ENCODE data around the gene C3orf18. TPM values are rescaled to one million over a fixed set of nuclear protein-coding genes. Genes with fewer than 3 reads are reported as not detected.

Gene C3orf18
- total RNA-seq, 1 donor from 2014 or later = 8.9 TPM

GRCh38 chr3:50604110-50604621 lies 36.6 kb upstream of the C3orf18 start:
- DNase-seq (ENCODE audit: low spot score) = no peak

- DNase-seq (ENCODE audit: low spot score) = no peak
Measured at GRCh38 chr3:50603261-50604109, 35.9 kb upstream of the C3orf18 start.

DNA sequence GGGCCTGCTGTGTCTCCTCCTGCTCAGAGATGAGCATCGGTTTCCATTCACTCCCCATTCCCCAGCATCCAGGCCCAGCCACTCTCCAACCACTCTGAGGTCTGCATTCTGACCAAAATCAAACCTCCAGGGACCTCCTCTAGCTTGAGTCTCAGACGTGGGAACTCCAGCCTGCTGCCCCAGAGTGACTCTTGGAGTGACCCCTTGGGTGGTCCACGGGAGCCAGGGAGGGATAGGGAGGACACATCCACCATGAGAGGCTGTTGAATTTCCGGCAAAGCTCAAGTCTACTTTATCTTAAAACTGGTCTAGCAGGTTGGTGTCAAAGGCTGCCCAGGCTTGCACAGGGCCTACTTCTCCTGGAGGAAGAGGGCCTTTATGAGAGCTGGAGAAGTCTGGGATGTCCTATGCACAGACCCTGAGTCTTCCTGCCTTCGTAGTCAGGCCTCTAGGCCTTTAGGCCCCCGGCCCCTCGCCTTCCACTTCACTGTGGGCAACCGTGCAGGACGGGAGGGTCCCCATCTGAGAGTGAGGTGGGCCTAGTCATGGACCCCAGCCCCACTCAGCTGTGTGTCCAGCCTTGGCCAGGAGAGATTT lies 35.1 kb upstream of the C3orf18 start:
- DNase-seq (ENCODE audit: low spot score) = no peak

DNA sequence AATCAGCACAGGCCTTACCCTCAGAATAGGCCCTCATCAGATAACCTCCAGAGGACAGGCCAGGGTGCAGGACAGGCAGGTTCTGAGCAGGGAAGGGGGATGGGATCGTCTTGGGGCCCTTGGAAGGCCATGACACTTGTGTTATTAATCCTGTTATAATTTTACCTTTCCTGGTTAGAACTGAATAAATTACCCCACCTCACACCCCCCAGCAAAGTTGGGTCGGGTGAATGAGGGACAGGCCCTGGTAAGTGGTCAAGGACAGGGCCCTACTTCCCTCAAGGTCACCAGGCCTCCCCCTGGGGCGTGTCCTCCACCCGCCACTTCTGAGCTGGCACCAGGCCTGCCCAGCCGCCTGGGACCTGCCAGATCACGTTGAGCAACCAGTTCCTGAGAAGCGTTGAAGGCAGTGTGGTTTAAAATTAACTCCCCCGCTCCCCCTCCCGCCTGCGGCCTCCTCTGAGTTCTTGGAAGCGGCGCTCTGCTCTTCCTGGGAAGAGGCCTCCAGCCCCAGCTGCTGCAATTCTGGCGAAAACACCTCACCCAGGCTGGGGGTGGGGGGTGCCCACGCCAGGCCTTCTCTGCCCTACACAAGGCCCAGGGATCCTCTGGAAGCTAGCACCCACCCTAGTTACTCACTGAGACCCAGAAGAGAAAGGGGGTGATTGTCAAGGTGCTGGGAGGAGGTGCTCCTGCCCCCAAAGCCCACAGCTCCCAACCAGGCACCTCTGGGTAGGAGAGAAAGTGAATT lies 33.5 kb upstream of the C3orf18 start:
- DNase-seq (ENCODE audit: low spot score) = peak; percentile 97

DNA sequence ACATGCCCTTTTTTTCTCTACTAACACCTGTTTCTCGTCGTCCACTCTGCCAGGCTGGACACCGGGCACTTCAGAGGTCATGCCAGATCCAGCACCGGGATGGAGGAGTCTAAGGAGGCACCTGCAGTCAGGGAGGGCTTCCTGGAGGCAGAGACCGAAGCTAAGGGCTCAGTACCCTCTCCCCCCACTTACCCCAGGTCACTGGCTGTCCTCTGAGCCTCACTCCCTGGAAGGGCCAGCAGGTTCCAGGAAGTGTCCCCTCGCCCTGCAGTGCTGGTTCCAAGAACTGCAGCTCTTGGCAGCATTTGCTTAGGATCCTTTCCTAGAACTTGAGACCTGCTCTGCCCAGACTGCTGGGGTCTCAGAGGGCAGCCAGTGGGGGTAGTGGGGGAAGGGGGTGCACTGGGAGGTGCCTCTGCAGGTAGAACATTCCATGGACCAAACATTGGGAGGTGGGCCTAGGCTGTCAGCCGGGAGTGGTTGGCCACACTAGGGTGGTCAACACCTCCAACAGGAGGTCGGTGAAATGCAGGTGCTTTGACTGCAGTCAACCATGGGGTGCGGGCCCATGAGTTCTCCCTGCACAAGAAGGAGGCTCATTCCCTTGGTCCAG lies 32.7 kb upstream of the C3orf18 start:
- DNase-seq (ENCODE audit: low spot score) = no peak

GRCh38 chr3:50599716-50600118 lies 32.2 kb upstream of the C3orf18 start:
- DNase-seq (ENCODE audit: low spot score) = no peak

- no peak for DNase-seq (ENCODE audit: low spot score)
Measured at GRCh38 chr3:50599115-50599715, 31.7 kb upstream of the C3orf18 start.

DNA sequence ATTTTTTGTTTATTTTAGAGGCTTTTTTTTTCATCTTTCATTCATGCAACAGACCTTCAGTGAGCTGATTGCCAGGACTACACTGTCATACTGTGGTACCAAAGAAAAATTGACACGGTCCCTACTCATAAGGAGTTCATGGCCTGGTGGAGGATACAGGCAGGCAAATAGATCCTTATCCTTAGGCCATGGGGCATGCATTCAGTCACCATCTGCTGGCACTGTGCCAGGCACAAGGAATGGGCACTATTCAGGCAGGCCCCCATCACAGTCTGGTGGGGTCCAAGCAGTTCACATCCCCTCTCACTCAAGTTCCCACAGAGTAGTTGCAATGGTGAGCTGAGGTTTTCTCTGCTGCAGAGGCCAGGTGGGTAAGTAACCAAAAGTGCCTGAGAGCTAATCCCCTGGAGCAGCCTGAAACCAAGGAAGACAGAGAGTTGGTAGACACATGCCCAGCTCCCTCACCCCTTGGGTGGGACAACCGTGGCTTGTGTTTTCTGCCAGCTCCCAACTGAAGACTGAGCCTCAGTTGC lies 26.8 kb upstream of the C3orf18 start:
- DNase-seq (ENCODE audit: low spot score) = no peak

GRCh38 chr3:50592568-50592967 lies 25.0 kb upstream of the C3orf18 start:
- no peak for DNase-seq (ENCODE audit: low spot score)

DNA sequence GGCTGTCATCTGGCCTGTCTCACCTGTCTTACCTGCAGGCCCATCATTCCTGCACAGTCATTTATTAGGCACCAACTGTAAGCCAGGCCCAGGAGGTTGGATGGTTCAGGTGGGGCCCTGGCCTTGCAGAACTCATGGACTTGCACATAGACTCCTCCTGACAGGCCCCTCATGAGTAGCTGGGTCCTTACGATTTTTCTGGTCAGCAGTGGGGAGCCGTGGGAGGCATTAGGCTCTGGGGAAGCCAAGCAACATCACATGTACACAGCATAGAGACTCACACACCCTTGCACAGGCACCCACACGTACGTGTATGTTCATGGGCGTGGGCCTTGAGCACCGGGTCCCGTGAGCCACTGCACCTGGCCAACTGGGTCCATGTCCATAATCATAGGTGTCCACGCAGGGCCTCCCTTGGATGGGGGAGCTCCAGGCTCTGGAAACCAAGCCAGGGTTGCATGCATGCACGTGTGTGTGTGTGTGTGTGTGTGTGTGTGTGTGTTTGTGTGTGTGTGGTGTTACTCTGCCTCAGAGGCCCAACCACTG lies 23.7 kb upstream of the C3orf18 start:
- no peak for DNase-seq (ENCODE audit: low spot score)

- no peak for DNase-seq (ENCODE audit: low spot score)
Measured at GRCh38 chr3:50588759-50589433, 21.3 kb upstream of the C3orf18 start.

- DNase-seq (ENCODE audit: low spot score) = no peak
Measured at GRCh38 chr3:50587806-50588758, 20.5 kb upstream of the C3orf18 start.

GRCh38 chr3:50587373-50587772 lies 19.8 kb upstream of the C3orf18 start:
- no peak for DNase-seq (ENCODE audit: low spot score)

GRCh38 chr3:50586763-50587070 lies 19.2 kb upstream of the C3orf18 start:
- no peak for DNase-seq (ENCODE audit: low spot score)

- no peak for DNase-seq (ENCODE audit: low spot score)
Measured at GRCh38 chr3:50585919-50586762, 18.6 kb upstream of the C3orf18 start.

GRCh38 chr3:50584391-50584790 lies 16.8 kb upstream of the C3orf18 start:
- no peak for DNase-seq (ENCODE audit: low spot score)

DNA sequence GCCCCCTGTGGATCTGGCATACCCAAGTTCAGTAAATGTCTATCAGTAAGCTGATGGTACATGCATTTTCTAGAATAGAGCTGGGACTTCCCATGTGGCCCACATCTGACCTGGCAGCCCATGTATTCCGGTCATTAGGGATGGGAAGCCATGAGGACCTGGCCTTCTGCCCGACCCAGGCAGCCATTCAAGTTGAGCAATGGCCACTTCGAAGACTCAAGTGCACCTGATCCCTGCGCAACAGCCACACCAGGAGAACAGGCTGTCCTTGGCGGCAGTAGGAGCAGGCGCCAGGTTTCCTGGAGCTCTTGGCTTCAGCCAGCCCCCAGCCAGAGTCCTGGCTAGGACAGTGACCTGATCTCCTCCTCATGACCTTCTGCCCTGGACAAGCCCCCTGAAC lies 16.4 kb upstream of the C3orf18 start:
- DNase-seq (ENCODE audit: low spot score) = no peak

GRCh38 chr3:50582083-50582482 lies 14.5 kb upstream of the C3orf18 start:
- no peak for DNase-seq (ENCODE audit: low spot score)
